Measurements from ENCODE around the gene RNASEH2B. TPM values are rescaled to one million over a fixed set of nuclear protein-coding genes. Genes with fewer than 3 reads are reported as not detected.

Gene RNASEH2B
- polyA plus RNA-seq, 3 donors, result 30.9 to 71.5 (median 65.9) TPM

- H3K27me3 ChIP-seq (ENCODE audit: control insufficient read depth in 2 of 2, insufficient read depth in 2 of 2, low read length in 2 of 2), result no peaks in the 10 kb centered on the region
- H3K27ac Mint-ChIP-seq, result no peak overlapping the region
- peak in 1 of 3 donors; percentile 10 for DNase-seq
- H3K9me3 ChIP-seq (replicated peaks in 1 of 2; ENCODE audit: control insufficient read depth in 1 of 2, insufficient read depth in 1 of 2, low read length in 2 of 2), result no peaks in the 10 kb centered on the region
- H3K4me3 ChIP-seq (replicated peaks in 1 of 3; ENCODE audit: low read depth in 2 of 3, low read length in 3 of 3), result no peak overlapping the region
- H3K79me2 ChIP-seq (ENCODE audit: insufficient read depth, low read length), result no peaks in the 10 kb centered on the region
- H3K4me1 Mint-ChIP-seq, result peaks cover 5% of the 10 kb centered on the region
- WGBS (ENCODE audit: insufficient coverage), result 100% methylated on average over 1 of the region's 2 CpGs
- no peak for TF ChIP-seq CTCF (IDR thresholded peaks at IDR 0.05)
- no peak overlapping the region for H3K27ac ChIP-seq (ENCODE audit: low read depth in 1 of 2, low read length in 2 of 2)
- no peak overlapping the region for H3K4me3 Mint-ChIP-seq
- peaks cover 0 to 4% (median 0%) of the 10 kb centered on the region in 3 donors for H3K27me3 Mint-ChIP-seq (ENCODE audit: low read depth in 3 of 3)
- no peak overlapping the region for H3K4me2 ChIP-seq (replicated peaks; ENCODE audit: extremely low read depth, low read length, poor library complexity, severe bottlenecking)
- H4K20me1 ChIP-seq (ENCODE audit: insufficient read depth, low read length), result no peaks in the 10 kb centered on the region
- H3K9me3 Mint-ChIP-seq, result peaks cover 0 to 6% (median 0%) of the 10 kb centered on the region in 7 donors
- no peaks in the 10 kb centered on the region for H3K4me1 ChIP-seq (ENCODE audit: control insufficient read depth in 1 of 2, insufficient read depth in 2 of 2, low read length in 2 of 2)
- H3K36me3 ChIP-seq (replicated peaks in 1 of 2; ENCODE audit: control insufficient read depth in 1 of 2, insufficient read depth in 2 of 2, low read length in 2 of 2), result no peaks in the 10 kb centered on the region
- no peaks in the 10 kb centered on the region for H3K36me3 Mint-ChIP-seq
- H3K9ac ChIP-seq (ENCODE audit: insufficient read depth, low read length, poor library complexity, severe bottlenecking), result no peak overlapping the region
- intact Hi-C loops (cut with micrococcal nuclease), result no loop called here
- H2AFZ ChIP-seq (ENCODE audit: insufficient read depth, low read depth, low read length, poor library complexity, severe bottlenecking), result no peak overlapping the region
Observed at GRCh38 chr13:50873991-50874390, 35.6 kb upstream of the RNASEH2B start.

- peak in 2 of 3 donors; percentile 17 to 32 for DNase-seq
- H3K27ac Mint-ChIP-seq, result peak overlapping the region; percentile 29 to 88 (median 62)
- H3K36me3 ChIP-seq (replicated peaks in 1 of 2; ENCODE audit: control insufficient read depth in 1 of 2, insufficient read depth in 2 of 2, low read length in 2 of 2), result no peaks in the 10 kb centered on the region
- intact Hi-C loops (cut with micrococcal nuclease), result no loop called here
- H4K20me1 ChIP-seq (ENCODE audit: insufficient read depth, low read length), result no peaks in the 10 kb centered on the region
- H3K79me2 ChIP-seq (ENCODE audit: insufficient read depth, low read length), result no peaks in the 10 kb centered on the region
- no peaks in the 10 kb centered on the region for H3K27me3 ChIP-seq (ENCODE audit: control insufficient read depth in 2 of 2, insufficient read depth in 2 of 2, low read length in 2 of 2)
- H3K4me1 ChIP-seq (ENCODE audit: control insufficient read depth in 1 of 2, insufficient read depth in 2 of 2, low read length in 2 of 2), result peaks cover 32 to 42% of the 10 kb centered on the region in 2 donors
- no peak overlapping the region for H3K9ac ChIP-seq (ENCODE audit: insufficient read depth, low read length, poor library complexity, severe bottlenecking)
- peak overlapping the region; percentile 63 to 69 for H3K4me3 Mint-ChIP-seq
- peak overlapping the region; percentile 43 for H3K4me2 ChIP-seq (replicated peaks; ENCODE audit: extremely low read depth, low read length, poor library complexity, severe bottlenecking)
- H3K4me1 Mint-ChIP-seq, result peaks cover 46% of the 10 kb centered on the region
- peak overlapping the region in 1 of 2 donors; percentile 56 for H3K27ac ChIP-seq (ENCODE audit: low read depth in 1 of 2, low read length in 2 of 2)
- no peaks in the 10 kb centered on the region for H3K9me3 ChIP-seq (replicated peaks in 1 of 2; ENCODE audit: control insufficient read depth in 1 of 2, insufficient read depth in 1 of 2, low read length in 2 of 2)
- TF ChIP-seq CTCF (IDR thresholded peaks at IDR 0.05), result no peak
- H3K36me3 Mint-ChIP-seq, result no peaks in the 10 kb centered on the region
- H3K9me3 Mint-ChIP-seq, result peaks cover 0 to 2% (median 0%) of the 10 kb centered on the region in 7 donors
- H3K27me3 Mint-ChIP-seq (ENCODE audit: low read depth in 3 of 3), result no peaks in the 10 kb centered on the region
- WGBS (ENCODE audit: insufficient coverage), result 33% methylated on average over 1 of the region's 5 CpGs
- H3K4me3 ChIP-seq (replicated peaks in 1 of 3; ENCODE audit: low read depth in 2 of 3, low read length in 3 of 3), result peak overlapping the region in 2 of 3 experiments; percentile 20 to 50
- H2AFZ ChIP-seq (ENCODE audit: insufficient read depth, low read depth, low read length, poor library complexity, severe bottlenecking), result no peak overlapping the region
Observed at GRCh38 chr13:50882816-50883435, 26.7 kb upstream of the RNASEH2B start.

All from CD14-positive monocyte (primary cell).